ENCODE data around the gene TRIM38.

- TF ChIP-seq CTCF (IDR thresholded peaks at IDR 0.05) (no peak), POLR2A (IDR thresholded peaks at IDR 0.05) (no peak)
These were observed 31.8 kb upstream of the TRIM38 start, which contains the start of gene SLC17A2 for GRCh38 chr6:25930532-25931410.

Data from esophagus squamous epithelium (tissue), 4 donors.